GM08714 (cell line): ENCODE measurements around the gene CD36.

Experiments used
- H3K4me3 ChIP-seq: fragments of 200-500 bp; sonication (Bioruptor generic); 2 replicates; pipeline ENCODE4 v1.5.1; 2014; ENCODE audit warnings: mild to moderate bottlenecking, low read length, inconsistent platforms
- ZNF274 ChIP-seq: IDR thresholded peaks from 2 replicates; pipeline ENCODE4 v1.6.1; 2012; ENCODE audit warnings: mild to moderate bottlenecking, low read depth, low read length

CD36 gene

GRCh38 chr7:80612880-80613279 is 25.6 kb upstream of the CD36 start:
- TF ChIP-seq ZNF274, result no peak

DNA sequence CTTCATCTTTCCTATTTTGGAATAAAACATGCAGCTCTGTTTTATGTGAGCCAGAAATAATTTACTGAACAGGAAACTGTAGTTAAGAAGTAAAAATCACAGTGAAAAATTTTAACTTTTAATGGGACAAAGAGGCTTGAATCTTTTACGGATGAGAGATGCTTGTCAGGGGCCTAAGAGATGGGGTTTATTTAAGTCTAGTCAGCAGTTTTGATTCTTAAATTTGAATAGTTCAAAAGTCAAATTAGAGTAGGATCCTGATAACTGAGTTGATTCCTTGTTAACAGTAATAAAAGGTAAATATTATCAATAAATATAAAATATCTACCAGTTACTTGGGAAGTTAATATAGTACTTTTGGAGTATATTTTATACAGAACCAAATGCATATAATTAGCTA is 24.9 kb upstream of the CD36 start:
- no peak overlapping the region for H3K4me3 ChIP-seq
- TF ChIP-seq ZNF274, result no peak

More at GRCh38 chr7:80612880-80613279, 25.6 kb upstream of the CD36 start:
- no peak overlapping the region for H3K4me3 ChIP-seq

DNA sequence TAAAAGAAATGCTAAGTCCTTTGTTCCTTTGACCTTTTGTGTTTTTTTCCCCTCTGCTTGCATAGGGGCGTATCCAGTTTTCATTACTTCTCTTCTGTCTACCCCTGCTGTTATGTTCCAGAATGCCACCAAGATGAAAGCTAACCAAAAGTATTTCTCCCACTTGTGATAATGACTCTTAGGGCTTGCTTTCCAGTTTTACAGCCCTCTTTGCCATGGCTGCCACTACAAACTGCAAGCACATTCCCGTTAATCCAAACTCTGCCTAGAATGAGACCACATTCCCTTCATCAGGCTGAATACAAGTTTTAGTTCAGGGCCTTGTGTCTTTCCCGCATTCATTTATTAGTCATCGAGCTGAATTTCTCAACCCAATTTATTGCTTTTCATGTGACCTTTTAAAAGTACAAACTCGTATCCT is 23.6 kb upstream of the CD36 start:
- no peak for TF ChIP-seq ZNF274
- no peak overlapping the region for H3K4me3 ChIP-seq

DNA sequence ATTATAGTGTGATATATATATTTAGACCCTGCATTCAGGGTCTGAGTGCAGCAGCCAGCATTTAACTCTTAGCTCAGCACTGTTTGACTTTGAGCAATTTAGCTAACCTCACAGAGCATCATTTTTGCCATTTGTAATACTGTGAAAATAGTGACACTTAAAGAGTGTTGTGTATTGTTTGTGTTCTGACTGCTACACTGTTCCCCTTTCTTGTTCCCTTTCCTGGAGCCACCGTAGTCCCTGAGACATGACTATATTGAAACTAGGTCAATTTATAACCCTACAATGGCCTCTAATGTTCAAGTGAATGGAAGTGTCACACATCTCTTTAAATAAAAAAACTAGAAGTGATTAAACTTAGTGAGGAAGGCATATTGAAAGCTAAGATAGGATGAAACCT is 20.3 kb upstream of the CD36 start:
- H3K4me3 ChIP-seq, result no peak overlapping the region
- no peak for TF ChIP-seq ZNF274

- H3K4me3 ChIP-seq, result no peak overlapping the region
- TF ChIP-seq ZNF274, result no peak
These were observed 18.7 kb upstream of the CD36 start for GRCh38 chr7:80619741-80620140.

DNA sequence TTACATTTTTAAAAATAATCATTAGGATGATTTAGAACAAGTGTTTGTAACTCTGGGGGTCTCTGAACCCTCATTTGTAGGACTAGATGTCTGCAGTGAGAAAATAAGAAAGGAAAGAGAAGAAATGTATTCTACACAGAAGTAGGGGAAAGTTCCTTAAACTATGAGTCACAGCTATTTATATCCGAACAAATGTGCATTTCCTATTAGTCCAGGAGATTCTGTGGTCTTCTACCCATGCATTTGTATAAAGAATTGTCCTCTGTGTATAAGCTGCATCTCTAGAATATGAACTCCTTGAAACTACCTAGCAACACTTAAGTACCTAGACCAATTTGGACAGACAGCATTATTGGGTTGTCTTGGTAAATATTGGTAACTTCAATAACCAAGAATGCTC is 15.9 kb upstream of the CD36 start:
- TF ChIP-seq ZNF274, result no peak
- H3K4me3 ChIP-seq, result no peak overlapping the region

GRCh38 chr7:80623503-80624252 is 14.8 kb upstream of the CD36 start:
- no peak for TF ChIP-seq ZNF274
- H3K4me3 ChIP-seq, result no peak overlapping the region

GRCh38 chr7:80624763-80625162 is 13.7 kb upstream of the CD36 start:
- no peak for TF ChIP-seq ZNF274
- no peak overlapping the region for H3K4me3 ChIP-seq

GRCh38 chr7:80629023-80629422 is 9.4 kb upstream of the CD36 start:
- TF ChIP-seq ZNF274, result no peak
- no peak overlapping the region for H3K4me3 ChIP-seq

GRCh38 chr7:80630608-80631405 is 7.6 kb upstream of the CD36 start:
- TF ChIP-seq ZNF274, result no peak
- H3K4me3 ChIP-seq, result peak overlapping the region; percentile 18; the same call in 1 of the 2 replicates

GRCh38 chr7:80631421-80631820 is 7.0 kb upstream of the CD36 start:
- no peak for TF ChIP-seq ZNF274
- no peak overlapping the region for H3K4me3 ChIP-seq

DNA sequence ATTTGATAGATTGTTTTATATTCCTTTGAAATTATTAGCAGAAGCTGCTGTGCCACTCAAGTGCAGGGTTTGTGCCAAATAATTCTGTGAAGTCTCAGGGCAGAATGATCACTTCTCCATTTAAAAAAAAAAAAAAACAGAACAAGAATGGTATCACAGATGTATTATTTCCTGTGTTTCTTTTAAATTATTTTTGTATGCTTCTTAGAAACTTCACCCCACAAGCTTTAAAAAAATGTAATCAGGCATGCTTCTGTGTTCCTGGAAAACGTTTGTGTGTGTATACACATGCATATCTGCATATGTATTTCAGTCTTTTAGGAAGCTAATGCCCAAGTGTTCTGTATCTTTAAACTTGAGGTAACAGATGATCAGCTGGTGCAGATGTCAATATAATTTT is 6.3 kb upstream of the CD36 start:
- no peak for TF ChIP-seq ZNF274
- H3K4me3 ChIP-seq, result no peak overlapping the region

DNA sequence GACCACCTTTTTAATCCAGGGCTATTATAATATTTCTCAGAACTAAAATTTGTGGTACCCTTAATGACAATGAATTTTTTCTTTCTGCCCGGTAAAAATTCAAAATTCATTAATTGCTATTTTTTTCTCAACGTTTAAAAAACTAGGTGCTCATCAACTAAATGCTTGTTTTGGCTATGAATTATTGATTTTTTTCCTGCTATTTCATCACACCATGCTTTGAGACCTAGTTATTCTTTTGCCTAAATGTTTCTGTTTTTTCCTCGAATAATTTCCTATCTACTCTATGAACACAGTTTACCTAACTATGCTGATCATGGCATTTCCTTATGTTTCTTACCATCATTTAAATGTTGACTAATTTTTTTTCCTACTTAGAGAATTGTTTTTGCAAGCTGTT is 5.6 kb upstream of the CD36 start:
- TF ChIP-seq ZNF274, result no peak

GRCh38 chr7:80634505-80634904 is 3.9 kb upstream of the CD36 start:
- no peak for TF ChIP-seq ZNF274

More for the DNA sequence above, 5.6 kb upstream of the CD36 start:
- H3K4me3 ChIP-seq, result no peak overlapping the region

DNA sequence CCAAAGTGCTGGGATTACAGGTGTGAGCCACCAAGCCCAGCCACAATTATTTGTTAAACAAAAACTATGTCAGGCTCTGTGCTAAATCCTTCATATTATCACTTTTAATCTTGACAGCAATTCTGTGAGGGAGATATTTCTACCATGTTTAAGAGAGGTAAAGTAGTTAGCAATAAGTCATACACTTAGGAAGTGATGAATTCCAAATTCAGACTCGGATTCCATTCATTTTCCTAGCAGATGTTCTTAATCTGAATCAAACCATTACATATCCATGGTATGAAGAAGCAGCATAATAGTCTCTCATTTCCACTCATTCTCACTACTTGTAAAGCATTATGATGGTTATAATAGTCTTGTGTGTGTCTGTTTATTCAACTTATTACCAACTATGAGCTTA is 2.9 kb upstream of the CD36 start:
- no peak overlapping the region for H3K4me3 ChIP-seq

More at GRCh38 chr7:80634505-80634904, 3.9 kb upstream of the CD36 start:
- no peak overlapping the region for H3K4me3 ChIP-seq

More for the DNA sequence above, 2.9 kb upstream of the CD36 start:
- no peak for TF ChIP-seq ZNF274
